PC-3 (cell line): ENCODE results near the gene ARNT2. TPM values are rescaled to one million over a fixed set of nuclear protein-coding genes. Genes with fewer than 3 reads are reported as not detected.

Experiments used
- ATAC-seq: fragments of 200-7000 bp; cut with Tn5 transposase; 2 replicates; pipeline ENCODE4 v1.9.1; 2020; ENCODE audit warnings: mild to moderate bottlenecking, moderate library complexity
- BruUV-seq: library from RNA; stranded (reverse); fragments of 400-500 nt; replicated peaks from 2 replicates; lab custom pipeline; 2021; lab: Mats Ljungman, UMichigan
- CTCF ChIA-PET: fragments of 300-600 bp; sonication (Branson Sonifier 250); formaldehyde crosslinking; loops from one replicate; lab custom pipeline; 2022; ENCODE audit warnings: antibody characterized with exemption; lab: Charles Lee
- POLR2A ChIA-PET: fragments of 300-600 bp; sonication (Branson Sonifier 250); formaldehyde crosslinking; loops from one replicate; lab custom pipeline; 2022; ENCODE audit warnings: antibody characterized with exemption; ENCODE audit not compliant: unreplicated experiment; lab: Charles Lee
- DNase-seq: peaks from one replicate; pipeline ENCODE4 v3.0.0-alpha.2; 2015
- H2AFZ ChIP-seq: fragments of 300-600 bp; sonication (generic); 2 replicates; pipeline ENCODE4 v1.6.0; 2016; ENCODE audit warnings: antibody characterized with exemption, low read length
- H3F3A ChIP-seq: fragments of 300-600 bp; sonication (generic); one replicate; pipeline ENCODE4 v1.6.0; 2017; ENCODE audit warnings: antibody characterized with exemption, low read length, control low read depth, mild to moderate bottlenecking; ENCODE audit not compliant: unreplicated experiment
- H3K27ac ChIP-seq: fragments of 300-600 bp; sonication (generic); 2 replicates; pipeline ENCODE4 v1.5.1; 2016; ENCODE audit warnings: mild to moderate bottlenecking, low read length
- H3K27me3 ChIP-seq: fragments of 300-600 bp; sonication (generic); 2 replicates; pipeline ENCODE4 v1.6.1; 2016; ENCODE audit warnings: low read length, mixed read lengths
- H3K36me3 ChIP-seq: fragments of 300-600 bp; sonication (generic); 2 replicates; pipeline ENCODE4 v1.6.1; 2016; ENCODE audit warnings: low read depth, mixed run types, low read length, mixed read lengths
- H3K4me1 ChIP-seq: fragments of 300-600 bp; sonication (generic); 2 replicates; pipeline ENCODE4 v1.5.1; 2016; ENCODE audit warnings: low read length; ENCODE audit not compliant: insufficient read depth
- H3K4me2 ChIP-seq: fragments of 300-600 bp; sonication (generic); 2 replicates; pipeline ENCODE4 v1.6.0; 2016; ENCODE audit warnings: low read length
- H3K4me3 ChIP-seq: fragments of 300-600 bp; sonication (generic); 2 replicates; pipeline ENCODE4 v1.5.1; 2016; ENCODE audit warnings: mild to moderate bottlenecking, low read length, mixed read lengths
- H3K79me2 ChIP-seq: fragments of 300-600 bp; sonication (generic); 2 replicates; pipeline ENCODE4 v1.6.1; 2017; ENCODE audit warnings: low read length, mixed read lengths
- H3K9ac ChIP-seq: fragments of 300-600 bp; sonication (generic); 2 replicates; pipeline ENCODE4 v1.6.0; 2016; ENCODE audit warnings: mild to moderate bottlenecking, low read length
- H3K9me2 ChIP-seq: fragments of 300-600 bp; sonication (generic); replicated peaks from 2 replicates; pipeline ENCODE4 v1.6.1; 2016; ENCODE audit warnings: mixed run types, low read length, mixed read lengths
- H3K9me3 ChIP-seq: fragments of 300-600 bp; sonication (generic); 2 replicates; pipeline ENCODE4 v1.6.1; 2016; ENCODE audit warnings: low read length, mixed read lengths
- H4K20me1 ChIP-seq: fragments of 300-600 bp; sonication (generic); 2 replicates; pipeline ENCODE4 v1.6.1; 2016; ENCODE audit warnings: low read length, mixed read lengths
- CTCF ChIP-seq: fragments of 300-600 bp; sonication (generic); conservative IDR thresholded peaks from 2 replicates; pipeline ENCODE4 v1.5.1; 2017; ENCODE audit warnings: antibody characterized with exemption, low read depth, mild to moderate bottlenecking, low read length
- EZH2 ChIP-seq: fragments of 300-600 bp; sonication (generic); IDR thresholded peaks from one replicate; pipeline ENCODE4 v1.6.1; 2017; ENCODE audit warnings: antibody characterized with exemption, mild to moderate bottlenecking, low read length; ENCODE audit not compliant: unreplicated experiment
- EZH2phosphoT487 ChIP-seq: fragments of 300-600 bp; sonication (generic); IDR thresholded peaks from 2 replicates; pipeline ENCODE4 v1.6.1; 2018; ENCODE audit warnings: mild to moderate bottlenecking, antibody characterized with exemption, low read length, borderline replicate concordance
- intact Hi-C: fragments of 100-400 bp; cut with micrococcal nuclease; formaldehyde crosslinking; loops from 2 replicates; pipeline ENCODE4 v1.9.0; 2023
- total RNA-seq: library from RNA; depleted of rRNA; stranded (reverse); fragments of >200 nt; gene quantifications from 2 replicates; pipeline ENCODE4 v1.2.3, GENCODE V29; 2014

The ARNT2 gene
- total RNA-seq, 1 experiment from 2014 or later = 0.11 TPM

GRCh38 chr15:80500021-80500420 lies 95.8 kb downstream of the ARNT2 start:
- H3K9me2 ChIP-seq = no peaks in the 10 kb centered on the region
- H3K27ac ChIP-seq = no peak overlapping the region
- H3K36me3 ChIP-seq = no peaks in the 10 kb centered on the region
- TF ChIP-seq EZH2phosphoT487 (no peak), CTCF (no peak), EZH2 (no peak)
- H3K79me2 ChIP-seq = no peaks in the 10 kb centered on the region
- H3K4me3 ChIP-seq = no peak overlapping the region
- POLR2A ChIA-PET = no interaction called here
- no peak overlapping the region for H2AFZ ChIP-seq
- no peaks in the 10 kb centered on the region for H3F3A ChIP-seq
- BruUV-seq = no TSS peak
- H3K4me1 ChIP-seq = no peaks in the 10 kb centered on the region
- H3K27me3 ChIP-seq = peaks cover 30% of the 10 kb centered on the region
- intact Hi-C loops = no loop called here
- no peaks in the 10 kb centered on the region for H3K9me3 ChIP-seq
- no peak for DNase-seq
- ATAC-seq = no peak
- H4K20me1 ChIP-seq = no peaks in the 10 kb centered on the region
- no peak overlapping the region for H3K4me2 ChIP-seq
- CTCF ChIA-PET = no interaction called here
- no peak overlapping the region for H3K9ac ChIP-seq

- TF ChIP-seq CTCF (no peak), EZH2 (no peak), EZH2phosphoT487 (no peak)
- H3K9me3 ChIP-seq = no peaks in the 10 kb centered on the region
- intact Hi-C loops = no loop called here
- no peak overlapping the region for H3K4me3 ChIP-seq
- no peaks in the 10 kb centered on the region for H3K36me3 ChIP-seq
- DNase-seq (no peak), ATAC-seq (no peak)
- BruUV-seq = no TSS peak
- H3K4me2 ChIP-seq = no peak overlapping the region
- H3K9me2 ChIP-seq = no peaks in the 10 kb centered on the region
- H3K79me2 ChIP-seq = no peaks in the 10 kb centered on the region
- POLR2A ChIA-PET = no interaction called here
- H3F3A ChIP-seq = no peaks in the 10 kb centered on the region
- CTCF ChIA-PET = no interaction called here
- no peak overlapping the region for H2AFZ ChIP-seq
- H3K27ac ChIP-seq = no peak overlapping the region
- no peaks in the 10 kb centered on the region for H4K20me1 ChIP-seq
- no peaks in the 10 kb centered on the region for H3K4me1 ChIP-seq
- no peak overlapping the region for H3K9ac ChIP-seq
- H3K27me3 ChIP-seq = peaks cover 30% of the 10 kb centered on the region
These were observed 97.3 kb downstream of the ARNT2 start for GRCh38 chr15:80501476-80501875.

- no peak overlapping the region for H3K4me2 ChIP-seq
- no peaks in the 10 kb centered on the region for H3K9me3 ChIP-seq
- H3K36me3 ChIP-seq = no peaks in the 10 kb centered on the region
- POLR2A ChIA-PET = no interaction called here
- H3K4me1 ChIP-seq = no peaks in the 10 kb centered on the region
- ATAC-seq = no peak
- peaks cover 30% of the 10 kb centered on the region for H3K27me3 ChIP-seq
- DNase-seq = no peak
- H3K27ac ChIP-seq = no peak overlapping the region
- no peaks in the 10 kb centered on the region for H4K20me1 ChIP-seq
- no TSS peak for BruUV-seq
- no peak overlapping the region for H3K4me3 ChIP-seq
- H3F3A ChIP-seq = no peaks in the 10 kb centered on the region
- TF ChIP-seq CTCF (no peak), EZH2phosphoT487 (no peak), EZH2 (no peak)
- intact Hi-C loops = no loop called here
- CTCF ChIA-PET = no interaction called here
- H3K79me2 ChIP-seq = no peaks in the 10 kb centered on the region
- no peak overlapping the region for H2AFZ ChIP-seq
- H3K9me2 ChIP-seq = no peaks in the 10 kb centered on the region
- no peak overlapping the region for H3K9ac ChIP-seq
These were observed 98.6 kb downstream of the ARNT2 start for GRCh38 chr15:80502782-80503181.
